DOHH2 (cell line): ENCODE results near the gene COX6B2.

Source experiments
- H3F3A ChIP-seq: fragments of 200-600 bp; sonication (generic), shearing (Covaris generic); 2 replicates; pipeline ENCODE4 v1.6.0; 2016; ENCODE audit warnings: antibody characterized with exemption, mild to moderate bottlenecking; ENCODE audit not compliant: control insufficient read depth, insufficient read depth
- H3K27ac ChIP-seq: fragments of 200-600 bp; sonication (generic); 2 replicates; pipeline ENCODE4 v1.5.1; 2014; ENCODE audit warnings: low read depth, mild to moderate bottlenecking, low read length, moderate library complexity
- H3K27me3 ChIP-seq: fragments of 200-600 bp; sonication (generic); 2 replicates; pipeline ENCODE4 v1.6.1; 2014; ENCODE audit warnings: mild to moderate bottlenecking, low read length, mixed read lengths; ENCODE audit not compliant: control insufficient read depth
- H3K36me3 ChIP-seq: fragments of 200-600 bp; sonication (generic); 2 replicates; pipeline ENCODE4 v1.6.1; 2014; ENCODE audit warnings: mild to moderate bottlenecking, low read length, moderate library complexity, mixed read lengths; ENCODE audit not compliant: control insufficient read depth
- H3K4me1 ChIP-seq: fragments of 200-600 bp; sonication (generic); 2 replicates; pipeline ENCODE4 v1.6.1; 2014; ENCODE audit warnings: mild to moderate bottlenecking, low read length, mixed read lengths; ENCODE audit not compliant: control insufficient read depth
- H3K4me2 ChIP-seq: fragments of 200-600 bp; sonication (generic); 2 replicates; pipeline ENCODE4 v1.6.0; 2014; ENCODE audit warnings: mild to moderate bottlenecking, low read length, moderate library complexity
- H3K4me3 ChIP-seq: fragments of 200-600 bp; sonication (generic); 2 replicates; pipeline ENCODE4 v1.5.1; 2014; ENCODE audit warnings: mild to moderate bottlenecking, low read length, mixed read lengths
- H3K79me2 ChIP-seq: fragments of 200-600 bp; sonication (generic); 2 replicates; pipeline ENCODE4 v1.6.1; 2014; ENCODE audit warnings: mild to moderate bottlenecking, low read length, mixed read lengths; ENCODE audit not compliant: control insufficient read depth
- H3K9me2 ChIP-seq: fragments of 200-600 bp; sonication (generic); replicated peaks from 2 replicates; pipeline ENCODE4 v1.6.1; 2014; ENCODE audit warnings: mild to moderate bottlenecking, low read length, mixed read lengths; ENCODE audit not compliant: control insufficient read depth
- H3K9me3 ChIP-seq: fragments of 200-600 bp; sonication (generic); 2 replicates; pipeline ENCODE4 v1.6.1; 2014; ENCODE audit warnings: antibody characterized with exemption, low read length, mixed read lengths; ENCODE audit not compliant: control insufficient read depth, insufficient read depth
- H4K20me1 ChIP-seq: fragments of 200-600 bp; sonication (generic); 2 replicates; pipeline ENCODE4 v1.6.0; 2014; ENCODE audit warnings: low read depth, mild to moderate bottlenecking, antibody characterized with exemption, low read length, moderate library complexity; ENCODE audit not compliant: control insufficient read depth, insufficient read depth
- CTCF ChIP-seq: fragments of 200-600 bp; sonication (generic); IDR thresholded peaks from one replicate; pipeline ENCODE4 v1.5.1; 2014; ENCODE audit warnings: antibody characterized with exemption, mild to moderate bottlenecking, low read depth, low read length; ENCODE audit not compliant: poor library complexity, severe bottlenecking
- EZH2phosphoT487 ChIP-seq: fragments of 200-600 bp; sonication (generic); IDR thresholded peaks from 2 replicates; pipeline ENCODE4 v1.6.1; 2017; ENCODE audit warnings: borderline replicate concordance, mild to moderate bottlenecking, antibody characterized with exemption, low read length, moderate library complexity, mixed read lengths

COX6B2 gene

GRCh38 chr19:55352040-55352439 is 2.5 kb downstream of the COX6B2 start:
- H4K20me1 ChIP-seq = no peaks in the 10 kb centered on the region
- H3K27me3 ChIP-seq = peaks cover 43% of the 10 kb centered on the region
- TF ChIP-seq CTCF (no peak), EZH2phosphoT487 (no peak)
- no peak overlapping the region for H3K4me3 ChIP-seq
- H3K36me3 ChIP-seq = no peaks in the 10 kb centered on the region
- H3F3A ChIP-seq = no peaks in the 10 kb centered on the region
- no peak overlapping the region for H3K4me2 ChIP-seq
- H3K4me1 ChIP-seq = peaks cover 11% of the 10 kb centered on the region
- H3K27ac ChIP-seq = no peak overlapping the region
- no peaks in the 10 kb centered on the region for H3K9me2 ChIP-seq
- H3K79me2 ChIP-seq = no peaks in the 10 kb centered on the region
- no peaks in the 10 kb centered on the region for H3K9me3 ChIP-seq

- Histone ChIP-seq H3K36me3 (no peaks in the 10 kb centered on the region), H3K27ac (no peak overlapping the region), H3K4me2 (no peak overlapping the region), H4K20me1 (no peaks in the 10 kb centered on the region), H3F3A (no peaks in the 10 kb centered on the region), H3K79me2 (no peaks in the 10 kb centered on the region), H3K9me3 (no peaks in the 10 kb centered on the region), H3K4me3 (no peak overlapping the region), H3K27me3 (peaks cover 35% of the 10 kb centered on the region), H3K4me1 (peaks cover 11% of the 10 kb centered on the region), H3K9me2 (no peaks in the 10 kb centered on the region)
- TF ChIP-seq CTCF (no peak), EZH2phosphoT487 (no peak)
Observed at GRCh38 chr19:55350620-55351315, 3.8 kb downstream of the COX6B2 start.

GRCh38 chr19:55348317-55349034 is 6.0 kb downstream of the COX6B2 start:
- no peaks in the 10 kb centered on the region for H3K9me2 ChIP-seq
- no peaks in the 10 kb centered on the region for H3F3A ChIP-seq
- no peaks in the 10 kb centered on the region for H3K79me2 ChIP-seq
- no peak overlapping the region for H3K4me3 ChIP-seq
- no peaks in the 10 kb centered on the region for H4K20me1 ChIP-seq
- no peaks in the 10 kb centered on the region for H3K9me3 ChIP-seq
- H3K4me2 ChIP-seq = no peak overlapping the region
- no peak overlapping the region for H3K27ac ChIP-seq
- no peaks in the 10 kb centered on the region for H3K36me3 ChIP-seq
- peaks cover 2% of the 10 kb centered on the region for H3K4me1 ChIP-seq
- TF ChIP-seq CTCF (no peak), EZH2phosphoT487 (no peak)
- H3K27me3 ChIP-seq = peaks cover 19% of the 10 kb centered on the region
